HEK293T (cell line): ENCODE data around the gene AADACL2.

Experiments used
- CTCF ChIA-PET: fragments of 350-600 bp; formaldehyde crosslinking; extraction: SDS; loops from one replicate; lab custom pipeline; 2021; ENCODE audit warnings: antibody characterized with exemption, inconsistent platforms; lab: Yijun Ruan, JAX
- POLR2A ChIA-PET: fragments of 350-600 bp; formaldehyde crosslinking; extraction: SDS; loops from one replicate; lab custom pipeline; 2020; ENCODE audit warnings: antibody characterized with exemption, inconsistent platforms; lab: Yijun Ruan, JAX
- DNase-seq: peaks from one replicate; pipeline ENCODE4 v3.0.0; 2012; ENCODE audit warnings: mixed read lengths; ENCODE audit errors: extremely low spot score
- ARNT ChIP-seq: fragments of 450-650 bp; IDR thresholded peaks from 2 replicates; pipeline ENCODE4 v1.6.1; 2017; ENCODE audit warnings: mild to moderate bottlenecking
- BHLHE40 ChIP-seq: fragments of 450-650 bp; IDR thresholded peaks from 2 replicates; pipeline ENCODE4 v1.6.1; 2016; ENCODE audit warnings: mild to moderate bottlenecking, moderate library complexity, borderline replicate concordance
- CTBP1 ChIP-seq: fragments of 450-650 bp; IDR thresholded peaks from 2 replicates; pipeline ENCODE4 v1.6.1; 2016; ENCODE audit warnings: borderline replicate concordance
- ELF4 ChIP-seq: fragments of 450-650 bp; IDR thresholded peaks from 2 replicates; pipeline ENCODE4 v1.6.1; 2017; ENCODE audit warnings: antibody characterized with exemption
- FOXA1 ChIP-seq: fragments of 450-650 bp; IDR thresholded peaks from 2 replicates; pipeline ENCODE4 v1.6.1; 2016; ENCODE audit warnings: mild to moderate bottlenecking
- FOXK2 ChIP-seq: fragments of 450-650 bp; IDR thresholded peaks from 2 replicates; pipeline ENCODE4 v1.6.1; 2016; ENCODE audit warnings: mild to moderate bottlenecking
- FOXM1 ChIP-seq: fragments of 450-650 bp; IDR thresholded peaks from 2 replicates; pipeline ENCODE4 v1.6.1; 2017; ENCODE audit warnings: mild to moderate bottlenecking, borderline replicate concordance
- HDGF ChIP-seq: fragments of 450-650 bp; IDR thresholded peaks from 2 replicates; pipeline ENCODE4 v1.6.1; 2017; ENCODE audit warnings: antibody characterized with exemption, borderline replicate concordance
- L3MBTL2 ChIP-seq: fragments of 450-650 bp; conservative IDR thresholded peaks from 2 replicates; pipeline ENCODE4 v1.6.1; 2016; ENCODE audit warnings: mild to moderate bottlenecking
- LEF1 ChIP-seq: fragments of 450-650 bp; IDR thresholded peaks from 2 replicates; pipeline ENCODE4 v1.6.1; 2017; ENCODE audit warnings: mild to moderate bottlenecking, borderline replicate concordance
- NFRKB ChIP-seq: fragments of 450-650 bp; IDR thresholded peaks from 2 replicates; pipeline ENCODE4 v1.6.1; 2016; ENCODE audit warnings: mild to moderate bottlenecking, moderate library complexity
- SP1 ChIP-seq: fragments of 450-650 bp; IDR thresholded peaks from 2 replicates; pipeline ENCODE4 v1.6.1; 2017
- SUZ12 ChIP-seq: fragments of 450-650 bp; IDR thresholded peaks from 2 replicates; pipeline ENCODE4 v1.6.1; 2016; ENCODE audit warnings: mild to moderate bottlenecking
- TARDBP ChIP-seq: fragments of 450-650 bp; IDR thresholded peaks from 2 replicates; pipeline ENCODE4 v1.6.1; 2016
- ZNF384 ChIP-seq: fragments of 450-650 bp; IDR thresholded peaks from 2 replicates; pipeline ENCODE4 v1.6.1; 2016
- TF ChIP-seq, protein P1 (sequence below): fragments of 450-650 bp; IDR thresholded peaks from 2 replicates; pipeline ENCODE4 v1.6.1; 2016

The AADACL2 gene

DNA sequence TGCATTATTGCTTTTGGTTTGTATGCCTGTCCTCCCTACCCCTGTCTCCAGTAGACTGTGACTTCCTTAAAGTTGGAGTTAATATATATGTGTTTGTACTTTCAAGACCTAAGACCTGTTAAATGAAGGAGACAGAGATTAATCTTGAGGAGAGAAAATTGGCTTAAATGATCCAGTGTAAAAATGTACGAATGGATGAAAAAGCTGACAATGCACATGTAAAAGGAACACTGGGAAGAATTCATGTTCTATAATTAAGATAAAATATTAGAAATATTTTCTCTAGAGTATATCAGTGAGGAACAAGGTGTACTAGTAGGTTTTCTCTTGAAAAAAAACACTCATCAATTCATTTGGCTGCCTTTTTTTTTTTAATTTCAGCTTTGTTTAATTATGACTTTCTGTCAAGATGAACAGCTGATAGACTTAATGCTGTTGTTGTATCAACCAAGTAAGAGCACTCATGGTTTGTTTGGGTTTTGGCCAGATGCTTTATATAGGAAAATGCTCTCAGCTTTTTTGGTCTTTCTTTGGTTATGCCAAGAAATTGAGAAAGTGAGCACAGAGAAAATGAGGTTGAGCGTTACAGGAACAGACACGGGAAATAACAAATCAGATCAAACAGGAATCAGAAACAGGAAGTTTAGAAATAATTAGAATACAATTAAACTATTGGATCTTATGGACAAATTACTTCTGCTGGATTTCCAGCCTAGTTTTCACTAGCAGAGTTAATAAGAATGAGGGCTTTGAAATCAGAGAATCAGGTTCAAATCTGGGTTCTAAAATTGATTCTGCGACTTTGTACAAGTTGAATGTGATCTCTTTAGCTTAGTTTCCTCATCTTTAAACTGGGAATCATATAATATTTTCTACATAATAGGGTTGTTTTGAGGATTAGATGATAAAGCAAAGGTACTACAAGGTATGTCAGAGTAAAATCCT lies 41.9 kb downstream of the AADACL2 start:
- CTCF ChIA-PET: interaction anchor here (0.7 kb wide), 1 partner anchor 731 kb away, joined by 3 read pairs; no protein-coding TSS in a partner anchor
- POLR2A ChIA-PET: no interaction called here
- DNase-seq: no peak
- TF ChIP-seq SP1 (no peak), L3MBTL2 (no peak), LEF1 (no peak), CTBP1 (no peak), FOXA1 (no peak), HDGF (no peak), ELF4 (no peak), TARDBP (no peak), BHLHE40 (no peak), FOXK2 (no peak), SUZ12 (no peak), ARNT (no peak), ZNF384 (no peak), NFRKB (no peak), FOXM1 (no peak)
- TF ChIP-seq, protein P1, sequence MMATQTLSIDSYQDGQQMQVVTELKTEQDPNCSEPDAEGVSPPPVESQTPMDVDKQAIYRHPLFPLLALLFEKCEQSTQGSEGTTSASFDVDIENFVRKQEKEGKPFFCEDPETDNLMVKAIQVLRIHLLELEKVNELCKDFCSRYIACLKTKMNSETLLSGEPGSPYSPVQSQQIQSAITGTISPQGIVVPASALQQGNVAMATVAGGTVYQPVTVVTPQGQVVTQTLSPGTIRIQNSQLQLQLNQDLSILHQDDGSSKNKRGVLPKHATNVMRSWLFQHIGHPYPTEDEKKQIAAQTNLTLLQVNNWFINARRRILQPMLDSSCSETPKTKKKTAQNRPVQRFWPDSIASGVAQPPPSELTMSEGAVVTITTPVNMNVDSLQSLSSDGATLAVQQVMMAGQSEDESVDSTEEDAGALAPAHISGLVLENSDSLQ: no peak

DNA sequence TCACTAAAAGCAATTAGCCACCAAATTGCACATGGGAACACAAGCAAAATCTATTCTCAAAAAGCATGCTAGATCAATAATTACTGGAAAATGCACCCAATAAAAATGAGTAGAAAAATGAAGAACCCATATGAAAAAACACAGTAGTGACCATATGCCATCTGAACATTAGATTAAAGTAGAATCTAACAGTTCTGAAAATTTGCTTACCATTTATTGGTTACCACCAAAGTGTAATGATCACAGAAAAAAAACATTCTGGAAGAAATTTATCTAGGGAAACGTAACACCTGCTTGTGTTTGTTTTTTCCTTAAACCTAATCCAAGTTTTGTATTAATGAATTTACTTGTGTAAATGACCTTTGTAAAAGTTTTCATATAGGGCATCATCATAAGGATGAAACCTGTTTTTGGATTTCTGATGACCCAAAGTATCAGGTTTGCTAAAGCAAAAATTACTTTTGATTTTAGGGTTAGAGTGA lies 42.6 kb downstream of the AADACL2 start:
- ChIA-PET CTCF (interaction anchor here (0.7 kb wide), 1 partner anchor 730 kb away, joined by 3 read pairs; no protein-coding TSS in a partner anchor), POLR2A (no interaction called here)
- DNase-seq: no peak
- no peak for TF ChIP-seq NFRKB
- TF ChIP-seq TARDBP: no peak
- TF ChIP-seq ARNT: no peak
- no peak for TF ChIP-seq FOXA1
- no peak for TF ChIP-seq CTBP1
- TF ChIP-seq, protein P1: no peak
- TF ChIP-seq ZNF384: no peak
- no peak for TF ChIP-seq SUZ12
- no peak for TF ChIP-seq ELF4
- TF ChIP-seq LEF1: no peak
- TF ChIP-seq FOXK2: no peak
- no peak for TF ChIP-seq SP1
- TF ChIP-seq BHLHE40: no peak
- TF ChIP-seq HDGF: no peak
- TF ChIP-seq L3MBTL2: no peak

DNA sequence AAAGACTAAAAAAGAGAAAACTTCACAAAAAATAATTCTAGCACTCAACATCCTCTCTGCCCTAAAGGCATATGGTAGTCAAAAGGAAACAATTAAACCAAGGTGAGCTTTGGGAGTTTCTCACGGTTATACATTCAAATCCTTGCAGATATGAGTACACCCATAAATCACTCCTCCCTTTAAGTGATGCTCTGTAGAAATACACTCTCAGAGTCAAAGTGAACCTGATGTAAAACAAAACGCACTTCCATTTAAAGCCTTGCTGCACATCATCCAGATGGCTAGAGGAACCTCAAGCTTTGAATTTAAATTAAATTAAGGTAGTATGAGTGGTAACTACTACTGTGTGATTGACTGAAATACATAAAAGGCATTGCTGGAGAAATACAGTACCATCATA lies 44.2 kb downstream of the AADACL2 start:
- DNase-seq: no peak
- CTCF ChIA-PET: no interaction called here
- TF ChIP-seq, protein P1: no peak
- TF ChIP-seq HDGF: no peak
- TF ChIP-seq TARDBP: no peak
- TF ChIP-seq LEF1: no peak
- POLR2A ChIA-PET: no interaction called here

DNA sequence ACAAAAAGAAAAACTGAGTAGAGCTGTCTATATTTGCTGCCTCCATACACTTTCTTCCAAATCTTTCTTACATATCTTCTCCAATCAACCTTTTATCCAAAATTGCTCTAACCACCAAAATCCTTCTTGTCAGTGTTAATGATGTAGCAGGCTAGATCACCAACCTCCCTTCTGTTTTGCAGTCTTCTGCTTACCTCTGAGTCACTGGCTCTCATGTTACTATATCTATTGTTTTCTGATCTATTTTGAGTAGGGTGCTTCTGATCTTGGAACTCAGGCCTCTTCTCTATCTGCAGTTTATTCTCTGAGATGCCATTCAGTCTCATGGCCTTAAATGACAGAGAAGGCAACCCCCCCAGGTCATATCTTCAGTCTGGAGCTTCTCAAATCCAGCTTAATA lies 53.9 kb downstream of the AADACL2 start:
- ChIA-PET CTCF (interaction anchor here (0.5 to 0.7 kb wide), 2 partner anchors 17 to 49 kb away, joined by 3 read pairs; no protein-coding TSS in a partner anchor), POLR2A (no interaction called here)
- DNase-seq: no peak
- TF ChIP-seq, protein P1: no peak
- TF ChIP-seq TARDBP (no peak), CTBP1 (no peak), FOXK2 (no peak), ARNT (no peak), SUZ12 (no peak), FOXA1 (no peak), BHLHE40 (no peak)

DNA sequence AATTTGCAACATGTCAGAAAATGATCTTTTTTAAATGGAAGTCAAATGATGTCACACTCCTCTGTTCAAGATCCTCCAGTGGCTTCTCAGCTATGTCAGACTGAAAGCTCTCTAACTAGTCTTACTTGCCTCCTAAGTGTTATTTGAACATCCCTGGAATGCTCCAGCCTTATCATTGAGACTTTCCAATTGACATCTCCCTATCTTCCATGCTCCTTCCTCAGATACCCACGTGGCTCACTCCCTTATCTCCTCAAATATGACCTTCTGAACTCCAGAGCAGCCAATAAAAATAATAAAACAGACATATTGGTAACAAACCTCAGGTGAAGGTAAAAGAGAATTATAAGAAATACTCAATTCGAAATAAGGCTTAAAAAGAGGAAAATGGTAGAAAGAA lies 54.7 kb downstream of the AADACL2 start:
- no peak for TF ChIP-seq ARNT
- ChIA-PET POLR2A (no interaction called here), CTCF (interaction anchor here (0.5 to 0.7 kb wide), 2 partner anchors 17 to 48 kb away, joined by 3 read pairs; no protein-coding TSS in a partner anchor)
- DNase-seq: no peak
